Fibroblast of the conjunctiva (primary cell): ENCODE results near the gene SLC6A6.
"Not testable (repeated sequence)": the region's sequence is repeated elsewhere in the genome, so short reads cannot be mapped to it uniquely, and the experiment has no call there.

Experiments used
- DNase-seq: peaks from one replicate; pipeline ENCODE4 v3.0.0-alpha.2; 2010; ENCODE audit warnings: low read depth

Gene SLC6A6

DNA sequence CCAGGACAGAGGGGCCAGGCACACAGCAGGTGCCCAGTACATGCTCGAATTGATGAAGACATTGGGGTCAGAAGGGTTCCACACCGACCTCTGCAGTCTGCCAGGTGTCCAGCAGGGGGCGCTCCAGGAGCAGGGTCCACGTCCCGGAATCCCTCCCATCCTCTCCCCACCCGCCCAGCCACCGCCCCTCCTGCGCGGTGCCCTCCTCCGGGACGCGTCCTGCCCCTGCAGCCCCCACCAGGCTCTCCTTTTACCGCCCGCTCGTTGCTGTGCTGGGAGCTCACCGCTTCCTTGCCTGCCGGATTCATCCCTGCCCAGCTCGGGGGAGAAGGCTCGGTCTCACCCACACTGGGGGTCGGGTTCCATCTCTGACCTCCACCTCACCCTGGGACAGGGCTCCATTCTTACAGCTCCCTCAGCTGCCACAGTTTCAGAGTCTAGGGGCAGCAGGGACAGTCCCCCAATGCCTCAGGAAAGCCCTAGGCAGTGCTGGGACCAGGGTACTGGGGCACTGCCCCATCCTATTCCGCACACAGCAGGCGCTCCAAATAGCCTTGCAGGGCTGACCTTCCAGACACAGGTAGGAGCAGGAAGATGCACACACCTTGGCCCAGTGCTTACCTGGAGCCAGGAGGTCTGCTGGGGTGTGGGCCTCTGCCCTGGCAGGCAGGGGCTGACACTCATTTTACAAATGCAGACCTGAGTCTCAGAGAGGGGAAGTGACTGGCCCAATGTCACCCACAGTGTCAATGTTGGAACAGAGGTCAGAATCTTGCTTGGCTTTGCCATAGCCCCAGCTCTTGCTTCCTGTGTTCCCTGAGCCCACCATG is 106.8 kb downstream of the SLC6A6 start:
- DNase-seq: no peak

- no peak for DNase-seq
Observed at GRCh38 chr3:14509796-14510100, 107.3 kb downstream of the SLC6A6 start.

GRCh38 chr3:14510838-14511622 is 108.6 kb downstream of the SLC6A6 start:
- no peak for DNase-seq

DNA sequence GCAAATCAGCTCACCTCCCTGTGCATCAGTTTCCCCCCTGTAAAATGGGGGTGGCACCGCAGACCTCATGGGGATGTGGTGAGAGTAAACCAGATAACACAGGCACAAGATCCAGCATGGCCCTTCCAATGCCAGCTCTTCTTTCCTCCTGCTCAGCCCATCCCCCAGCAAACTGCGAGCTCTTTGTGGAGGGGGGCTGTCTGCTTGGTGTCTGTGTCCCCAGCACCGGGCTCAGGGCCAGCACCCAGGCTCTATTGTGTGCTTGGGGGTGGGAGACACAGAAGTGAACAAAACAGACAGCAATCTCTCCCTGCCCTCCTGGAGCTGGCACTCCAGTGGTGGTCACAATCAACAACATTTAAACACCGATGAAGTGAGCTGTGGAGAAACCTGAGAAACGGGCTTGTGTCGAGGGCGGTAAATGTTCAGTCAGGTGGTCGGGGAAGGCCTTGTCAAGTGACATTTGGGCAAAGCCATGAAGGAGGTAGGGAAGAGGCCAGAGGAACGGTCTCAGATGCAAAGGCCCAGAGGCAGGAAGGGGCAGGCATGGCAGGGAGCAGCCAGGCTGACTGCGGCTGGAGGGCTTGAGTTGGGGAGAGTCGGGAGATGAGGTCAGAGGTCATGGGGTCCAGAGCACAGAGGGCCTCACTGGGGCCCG is 109.3 kb downstream of the SLC6A6 start:
- DNase-seq: no peak

DNA sequence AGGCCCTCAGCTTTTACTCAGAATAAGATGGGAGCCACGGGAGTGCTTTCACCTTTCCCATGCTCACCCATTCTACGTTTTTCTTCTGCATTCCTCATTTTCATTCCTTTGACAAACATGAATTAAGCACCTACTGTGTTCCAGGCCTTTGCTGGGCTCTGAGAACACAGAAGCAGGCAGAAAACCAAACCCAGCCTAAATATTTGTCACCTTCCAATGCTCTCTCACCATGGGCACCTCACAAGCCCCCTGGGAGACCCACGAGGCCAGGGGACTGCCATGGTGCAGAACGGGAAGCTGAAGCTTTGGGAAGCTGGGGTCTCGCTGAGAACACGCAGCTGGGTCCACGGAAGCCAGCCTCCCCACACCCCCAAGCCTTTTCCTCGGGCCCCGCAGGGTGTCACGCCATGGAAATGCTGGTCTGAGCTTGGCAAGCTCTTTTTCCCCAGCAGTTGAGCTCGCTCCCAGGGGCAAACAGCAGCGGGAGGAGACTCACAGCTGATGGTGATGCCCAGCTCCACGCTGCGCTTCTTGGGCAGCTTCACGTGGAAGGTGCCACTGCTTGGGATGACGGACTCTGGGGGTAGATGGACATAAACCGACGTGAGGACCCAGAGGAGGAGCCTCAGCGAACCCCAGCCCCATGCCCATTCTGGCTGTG is 110.0 kb downstream of the SLC6A6 start:
- DNase-seq: no peak

GRCh38 chr3:14512942-14513327 is 110.5 kb downstream of the SLC6A6 start:
- no peak for DNase-seq

- no peak for DNase-seq
Observed at GRCh38 chr3:14513566-14514322, 111.3 kb downstream of the SLC6A6 start.

- DNase-seq: no peak
Observed at GRCh38 chr3:14514323-14514720, 111.9 kb downstream of the SLC6A6 start.

DNA sequence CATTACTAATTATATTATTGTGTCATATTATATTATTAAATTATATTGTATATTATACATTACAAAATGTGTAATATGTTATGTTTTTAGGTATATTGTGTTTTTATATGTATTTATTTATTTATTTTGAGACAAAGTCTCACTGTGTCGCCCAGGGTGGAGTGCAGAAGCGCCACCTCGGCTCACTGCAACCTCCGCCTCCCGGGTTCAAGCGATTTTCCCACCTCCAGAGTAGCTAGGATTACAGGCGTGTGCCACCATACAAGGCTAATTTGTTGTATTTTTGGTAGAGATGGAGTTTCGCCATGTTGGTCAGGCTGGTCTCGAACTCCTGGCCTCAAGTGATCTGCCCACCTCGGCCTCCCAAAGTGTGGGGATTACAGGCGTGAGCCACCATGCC is 113.1 kb downstream of the SLC6A6 start:
- not testable (repeated sequence) for DNase-seq

DNA sequence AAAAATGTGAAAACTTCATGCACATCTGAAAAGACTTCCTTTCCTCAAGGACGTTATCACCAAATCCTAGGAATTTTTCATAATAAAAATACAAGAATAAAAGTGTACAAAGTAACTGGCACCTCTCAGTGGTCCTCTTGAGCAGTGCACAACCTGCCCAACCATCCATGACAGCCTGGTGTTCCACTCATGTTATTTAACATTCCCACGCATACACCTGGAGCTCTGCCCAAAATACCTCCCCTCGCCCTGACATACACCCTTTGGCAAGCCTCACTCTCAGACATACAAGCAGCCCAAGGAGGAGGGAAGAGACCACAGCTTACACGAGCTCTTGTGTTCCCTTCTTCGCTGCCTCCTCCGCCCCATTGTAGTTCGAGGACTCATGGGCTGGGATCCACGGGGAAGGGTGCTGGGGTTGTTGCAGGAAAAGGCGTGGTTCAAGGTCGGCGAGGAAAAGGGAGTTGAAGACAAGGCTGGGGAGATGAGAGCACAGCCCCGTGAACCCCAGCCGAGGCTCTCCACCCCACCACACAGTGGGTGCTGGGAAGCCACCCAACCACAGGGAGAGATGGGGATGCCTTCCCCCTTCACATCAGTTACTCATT is 114.4 kb downstream of the SLC6A6 start:
- DNase-seq: no peak

DNA sequence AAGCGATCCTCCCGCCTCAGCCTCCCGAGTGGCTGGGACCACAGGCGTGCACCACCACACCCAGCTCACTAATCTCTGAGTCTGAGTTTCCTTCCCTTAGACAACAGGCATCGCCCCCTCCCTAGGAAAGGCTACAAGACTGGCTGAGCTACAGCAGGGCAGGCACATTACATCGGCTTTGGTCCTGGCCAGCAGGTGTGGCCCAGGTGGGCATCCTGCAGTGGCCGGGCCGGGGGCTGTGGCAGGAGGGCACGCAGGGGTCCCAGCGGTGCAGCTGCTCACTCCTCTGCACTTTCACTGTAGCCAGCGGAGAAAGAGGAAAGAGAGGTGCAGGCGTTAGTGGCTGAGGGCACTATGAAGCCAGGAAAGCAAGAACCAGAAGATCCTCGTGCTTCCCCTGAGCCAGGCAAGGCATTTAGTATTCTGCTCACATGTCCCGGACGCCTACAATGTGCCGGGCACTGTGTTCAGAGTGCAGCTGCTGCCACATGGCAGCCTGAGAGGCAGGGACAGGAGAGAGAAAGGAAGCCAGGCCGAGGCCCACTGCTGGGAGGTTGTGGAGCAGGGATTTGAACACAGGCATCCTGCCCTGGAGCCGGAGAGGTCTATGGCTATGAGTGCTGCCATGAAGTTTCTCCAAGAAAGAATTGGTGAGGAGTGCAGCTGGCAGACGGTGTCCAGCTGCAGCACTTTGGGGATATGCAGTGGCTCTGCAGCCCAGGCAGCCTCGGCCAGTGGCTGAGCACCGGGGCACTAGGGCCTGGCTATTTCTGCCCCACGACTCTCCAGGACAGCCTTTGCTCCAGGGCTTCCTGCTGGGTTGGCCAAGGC is 115.4 kb downstream of the SLC6A6 start:
- DNase-seq: no peak

GRCh38 chr3:14518432-14518802 is 116.0 kb downstream of the SLC6A6 start:
- DNase-seq: no peak

GRCh38 chr3:14518893-14519292 is 116.5 kb downstream of the SLC6A6 start:
- DNase-seq: no peak

- no peak for DNase-seq
Observed at GRCh38 chr3:14519406-14519805, 117.0 kb downstream of the SLC6A6 start.

DNA sequence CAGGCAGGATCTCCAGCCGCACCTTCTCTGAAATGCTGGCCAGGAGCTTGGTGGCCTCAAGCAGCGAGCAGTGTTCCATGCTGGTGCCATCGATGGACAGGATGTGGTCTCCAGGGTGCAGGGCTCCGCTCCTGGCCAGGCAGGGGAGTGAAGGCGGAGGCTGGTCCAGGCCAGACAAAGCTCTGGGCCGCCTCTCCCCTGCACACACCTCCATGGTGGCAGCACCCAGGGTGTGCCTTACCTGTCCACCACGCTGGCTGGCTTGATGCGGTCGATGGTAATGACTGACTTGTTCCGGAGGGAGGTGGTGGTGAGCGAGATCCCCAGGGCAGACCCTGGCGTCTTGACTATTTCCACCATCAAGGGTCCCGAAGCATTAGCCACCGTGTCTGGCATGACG is 117.7 kb downstream of the SLC6A6 start:
- no peak for DNase-seq

- DNase-seq: no peak
Observed at GRCh38 chr3:14520967-14521366, 118.6 kb downstream of the SLC6A6 start.

DNA sequence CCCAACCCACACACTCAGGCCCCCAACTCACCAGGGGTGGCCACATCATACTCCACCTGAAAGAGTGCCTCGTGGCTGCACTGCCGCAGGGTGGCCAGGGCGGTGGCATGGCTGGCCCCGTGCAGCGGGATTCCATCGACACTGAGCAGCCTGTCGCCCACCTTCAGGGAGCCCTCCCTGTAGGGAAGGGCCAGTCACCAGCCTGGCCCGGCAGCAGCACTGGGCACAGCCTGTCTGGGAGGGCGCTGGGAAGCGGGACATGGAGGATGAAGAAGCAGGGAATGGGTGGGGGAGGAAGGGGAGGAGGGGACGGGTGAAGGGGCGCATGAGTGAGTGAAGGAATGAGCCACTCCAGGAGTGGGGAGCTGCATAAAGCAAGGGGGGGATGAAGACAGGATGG is 119.2 kb downstream of the SLC6A6 start:
- DNase-seq: no peak

DNA sequence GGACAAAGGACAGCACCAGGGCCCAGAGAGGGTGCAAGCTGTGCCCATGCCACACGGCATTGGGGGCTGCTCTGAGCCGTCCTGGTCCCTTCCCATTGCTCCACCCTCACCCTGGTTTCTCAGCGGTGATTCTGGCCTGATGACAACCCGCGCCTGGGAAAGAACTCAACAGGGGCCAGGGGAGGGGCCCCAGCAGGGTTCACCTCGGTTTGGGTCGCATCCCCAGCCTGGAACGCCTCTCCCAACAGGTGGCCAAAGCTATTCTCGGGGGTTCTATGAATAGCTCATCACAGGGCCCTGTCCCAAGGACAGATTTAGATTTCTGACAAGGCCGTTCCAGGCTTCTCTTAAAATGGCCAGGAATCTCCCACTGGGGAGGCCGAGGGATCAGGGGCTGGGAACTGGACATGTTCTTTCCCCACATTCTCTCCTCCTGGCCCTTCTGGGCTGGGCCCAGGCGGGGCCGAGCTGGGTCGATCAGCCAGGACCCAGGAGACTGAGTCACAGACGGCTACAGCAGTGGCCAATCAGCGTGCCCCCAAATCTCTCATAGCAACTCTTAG is 119.8 kb downstream of the SLC6A6 start:
- no peak for DNase-seq

DNA sequence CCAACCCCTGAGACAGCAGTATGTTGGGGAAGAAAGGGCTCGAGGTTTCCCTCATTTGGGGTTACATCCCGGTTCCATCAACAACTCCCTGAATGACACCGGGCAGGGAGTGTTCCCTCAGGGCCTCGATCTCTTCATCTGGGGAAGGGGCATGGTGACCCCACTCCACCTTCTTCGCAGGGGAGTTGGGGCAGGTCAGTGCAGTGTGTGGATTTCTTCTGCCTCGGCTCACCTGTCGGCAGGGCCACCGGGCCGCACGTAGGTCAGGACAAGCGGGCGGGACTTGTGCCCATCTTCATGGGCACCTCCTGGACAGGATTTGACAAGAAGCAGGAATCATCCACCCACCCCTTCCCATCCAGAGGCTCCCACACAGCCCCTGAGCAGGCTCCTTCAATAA is 120.4 kb downstream of the SLC6A6 start:
- no peak for DNase-seq

- DNase-seq: peak; percentile 14
Observed at GRCh38 chr3:14523792-14524191, 121.4 kb downstream of the SLC6A6 start.
